RPMI8226 (cell line): ENCODE data around the gene GMDS.

Source experiments
- DNase-seq: peaks from one replicate; pipeline ENCODE4 v3.0.0-alpha.2; 2015

GMDS gene

GRCh38 chr6:1617466-1618310 lies 627.7 kb downstream of the GMDS start:
- DNase-seq = no peak

- DNase-seq = no peak
Observed at GRCh38 chr6:1616701-1617463, 628.5 kb downstream of the GMDS start.

- DNase-seq = no peak
Observed at GRCh38 chr6:1615853-1616420, 629.5 kb downstream of the GMDS start.

- no peak for DNase-seq
Observed at GRCh38 chr6:1615151-1615852, 630.1 kb downstream of the GMDS start.

- peak; percentile 49 for DNase-seq
Observed at GRCh38 chr6:1614448-1615150, 630.8 kb downstream of the GMDS start.

- DNase-seq = no peak
Observed at GRCh38 chr6:1613688-1614447, 631.5 kb downstream of the GMDS start.

GRCh38 chr6:1613346-1613687 lies 632.1 kb downstream of the GMDS start:
- no peak for DNase-seq

GRCh38 chr6:1612974-1613306 lies 632.5 kb downstream of the GMDS start:
- no peak for DNase-seq

GRCh38 chr6:1612299-1612973 lies 633.0 kb downstream of the GMDS start:
- DNase-seq = no peak

- peak; percentile 45 for DNase-seq
Observed at GRCh38 chr6:1611572-1612298, 633.7 kb downstream of the GMDS start.

- DNase-seq = peak; percentile 46
Observed at GRCh38 chr6:1611322-1611571, 634.2 kb downstream of the GMDS start.

- DNase-seq = peak; percentile 54
Observed at GRCh38 chr6:1610497-1611321, 634.7 kb downstream of the GMDS start.

- peak; percentile 91 for DNase-seq
Observed at GRCh38 chr6:1609648-1610496, 635.5 kb downstream of the GMDS start, which contains the start of gene FOXC1. Gene FOXC1 (plus strand): TSS chr6:1609915. CDS start chr6:1610446, 531 bp downstream.

- peak; percentile 43 for DNase-seq
Observed at GRCh38 chr6:1609041-1609647, 636.3 kb downstream of the GMDS start.

GRCh38 chr6:1608222-1609040 lies 637.0 kb downstream of the GMDS start:
- DNase-seq = no peak

GRCh38 chr6:1607516-1608221 lies 637.7 kb downstream of the GMDS start:
- DNase-seq = no peak
